GM23338 (cell line): ENCODE results near the gene TPX2. TPM values are rescaled to one million over a fixed set of nuclear protein-coding genes. Genes with fewer than 3 reads are reported as not detected.

Experiments used
- ATAC-seq: fragments of 200-7000 bp; cut with Tn5 transposase; 3 replicates; pipeline ENCODE4 v1.9.1; 2020
- DNase-seq: peaks from one replicate; pipeline ENCODE4 v3.0.0-alpha.2; 2015; ENCODE audit warnings: low spot score
- H2AFZ ChIP-seq: fragments of 200-600 bp; sonication (generic); 2 replicates; pipeline ENCODE4 v1.8.0; 2016; ENCODE audit warnings: antibody characterized with exemption, mild to moderate bottlenecking, moderate library complexity
- H3F3A ChIP-seq: fragments of 200-600 bp; sonication (generic); replicated peaks from 2 replicates; pipeline ENCODE4 v1.8.0; 2017; ENCODE audit warnings: antibody characterized with exemption, mixed run types, low read depth
- H3K27ac ChIP-seq: fragments of 200-600 bp; sonication (generic); 2 replicates; pipeline ENCODE4 v1.6.1; 2016; ENCODE audit warnings: low read depth
- H3K27me3 ChIP-seq: fragments of 200-600 bp; sonication (generic); 2 replicates; pipeline ENCODE4 v1.8.0; 2016; ENCODE audit warnings: mild to moderate bottlenecking, mixed run types, moderate library complexity; ENCODE audit not compliant: insufficient read depth
- H3K36me3 ChIP-seq: fragments of 200-600 bp; sonication (generic); 2 replicates; pipeline ENCODE4 v1.8.0; 2016; ENCODE audit warnings: mild to moderate bottlenecking; ENCODE audit not compliant: insufficient read depth
- H3K4me1 ChIP-seq: fragments of 200-600 bp; sonication (generic); 2 replicates; pipeline ENCODE4 v1.8.0; 2016; ENCODE audit warnings: mild to moderate bottlenecking, moderate library complexity; ENCODE audit not compliant: insufficient read depth
- H3K4me2 ChIP-seq: fragments of 200-600 bp; sonication (generic); 2 replicates; pipeline ENCODE4 v1.7.1; 2017; ENCODE audit warnings: mixed run types
- H3K4me3 ChIP-seq: fragments of 200-600 bp; sonication (generic); 2 replicates; pipeline ENCODE4 v1.6.1; 2016; ENCODE audit warnings: mixed run types
- H3K79me2 ChIP-seq: fragments of 200-600 bp; sonication (generic); replicated peaks from 2 replicates; pipeline ENCODE4 v1.8.0; 2017; ENCODE audit warnings: mild to moderate bottlenecking; ENCODE audit not compliant: insufficient read depth
- H3K9me2 ChIP-seq: fragments of 200-600 bp; sonication (generic); 2 replicates; pipeline ENCODE4 v1.8.0; 2017; ENCODE audit not compliant: insufficient read depth
- H4K20me1 ChIP-seq: fragments of 200-600 bp; sonication (generic); replicated peaks from 2 replicates; pipeline ENCODE4 v1.8.0; 2017; ENCODE audit warnings: mild to moderate bottlenecking; ENCODE audit not compliant: insufficient read depth
- H3K27ac Mint-ChIP-seq: 2 replicates; pipeline ENCODE4 v1.8.0; 2020; ENCODE audit warnings: inconsistent platforms, mild to moderate bottlenecking, moderate library complexity, mixed read lengths
- H3K27me3 Mint-ChIP-seq: 3 replicates; pipeline ENCODE4 v1.8.0; 2022; ENCODE audit warnings: low read depth, mild to moderate bottlenecking, moderate library complexity, mixed read lengths, inconsistent platforms; ENCODE audit not compliant: insufficient read depth, poor library complexity
- H3K36me3 Mint-ChIP-seq: 3 replicates; pipeline ENCODE4 v1.8.0; 2021; ENCODE audit warnings: low read depth, mild to moderate bottlenecking, inconsistent platforms, moderate library complexity, mixed read lengths
- H3K4me1 Mint-ChIP-seq: 3 replicates; pipeline ENCODE4 v1.8.0; 2020; ENCODE audit warnings: mild to moderate bottlenecking, inconsistent platforms, mixed read lengths
- H3K4me3 Mint-ChIP-seq: 3 replicates; pipeline ENCODE4 v1.8.0; 2021; ENCODE audit warnings: moderate library complexity, mild to moderate bottlenecking, inconsistent platforms, mixed read lengths
- H3K9me3 Mint-ChIP-seq: 3 replicates; pipeline ENCODE4 v1.8.0; 2020; ENCODE audit warnings: moderate library complexity, mild to moderate bottlenecking, inconsistent platforms, mixed read lengths
- CREB1 ChIP-seq: fragments of 250-450 bp; sonication (Bioruptor Pico); IDR thresholded peaks from 2 replicates; pipeline ENCODE4 v1.5.0; 2020; ENCODE audit warnings: low read depth, mild to moderate bottlenecking, moderate library complexity
- CTCF ChIP-seq, 2 experiments: fragments of 200-600 bp in 1 of 2; sonication (generic) in 1 of 2; conservative IDR thresholded peaks; 2 replicates each; pipeline versions ENCODE4 v1.5.1 to v1.6.1; 2016 to 2017; ENCODE audit warnings: antibody characterized with exemption in 2 of 2, low read depth in 2 of 2, mild to moderate bottlenecking in 2 of 2, moderate library complexity in 1 of 2
- EZH2 ChIP-seq: fragments of 200-600 bp; sonication (generic); IDR thresholded peaks from one replicate; pipeline ENCODE4 v1.8.0; 2017; ENCODE audit warnings: antibody characterized with exemption, mild to moderate bottlenecking, low read depth; ENCODE audit not compliant: unreplicated experiment
- EZH2phosphoT487 ChIP-seq: fragments of 200-600 bp; sonication (generic); IDR thresholded peaks from one replicate; pipeline ENCODE4 v1.8.1; 2018; ENCODE audit warnings: antibody characterized with exemption; ENCODE audit not compliant: unreplicated experiment
- JUNB ChIP-seq: IDR thresholded peaks from one replicate; pipeline ENCODE4 v1.6.1; 2016; ENCODE audit warnings: antibody characterized with exemption; ENCODE audit not compliant: unreplicated experiment
- NANOG ChIP-seq: IDR thresholded peaks from 2 replicates; pipeline ENCODE4 v1.6.1; 2016; ENCODE audit warnings: antibody characterized with exemption, borderline replicate concordance
- POLR2AphosphoS5 ChIP-seq: IDR thresholded peaks from 2 replicates; pipeline ENCODE4 v1.6.1; 2016; ENCODE audit warnings: antibody characterized with exemption, low read depth
- REST ChIP-seq: IDR thresholded peaks from one replicate; pipeline ENCODE4 v1.6.1; 2018; ENCODE audit warnings: antibody characterized with exemption; ENCODE audit not compliant: unreplicated experiment
- STAT1 ChIP-seq: IDR thresholded peaks from one replicate; pipeline ENCODE4 v1.6.1; 2016; ENCODE audit warnings: antibody characterized with exemption; ENCODE audit not compliant: unreplicated experiment
- ZNF114 ChIP-seq: fragments of 250-450 bp; sonication (Bioruptor Pico); IDR thresholded peaks from 2 replicates; pipeline ENCODE4 v1.5.0; 2020; ENCODE audit warnings: mild to moderate bottlenecking, moderate library complexity
- ZNF331 ChIP-seq: fragments of 250-450 bp; sonication (Bioruptor Pico); IDR thresholded peaks from 2 replicates; pipeline ENCODE4 v1.5.0; 2020; ENCODE audit warnings: low read depth, mild to moderate bottlenecking, moderate library complexity
- ZNF462 ChIP-seq: fragments of 250-450 bp; sonication (Bioruptor Pico); IDR thresholded peaks from 2 replicates; pipeline ENCODE4 v1.5.0; 2020; ENCODE audit warnings: mild to moderate bottlenecking, moderate library complexity
- polyA plus RNA-seq: library from polyadenylated mRNA; unstranded; fragments of >200 nt; fragmentation: Nextera tagmentation; extraction: Ambion mirVana; gene quantifications from 2 replicates; pipeline ENCODE4 v1.2.1, GENCODE V29; 2016
- total RNA-seq: library from RNA; depleted of rRNA; stranded (reverse); fragments of >200 nt; shearing (Covaris generic); gene quantifications from 2 replicates; pipeline ENCODE4 v1.2.3, GENCODE V29; 2014
- TF ChIP-seq, protein P1 (sequence below): IDR thresholded peaks from 2 replicates; pipeline ENCODE4 v1.6.1; 2016; ENCODE audit warnings: antibody characterized with exemption

The TPX2 gene
- total and polyA plus RNA-seq, 2 experiments from 2014 or later = 101 to 159 TPM

GRCh38 chr20:31705191-31705590, 33.9 kb upstream of the TPX2 start:
- no peak overlapping the region for H3K4me2 ChIP-seq
- H3K4me3 ChIP-seq = no peak overlapping the region
- no peak for TF ChIP-seq CREB1 (CRISPR knock-in tag)
- TF ChIP-seq REST = no peak
- TF ChIP-seq CTCF (conservative IDR thresholded peaks at IDR 0.05; ENCODE audit: low read depth in 2 of 2) = no peak
- TF ChIP-seq POLR2AphosphoS5 = no peak
- TF ChIP-seq ZNF462 = no peak
- TF ChIP-seq JUNB = no peak
- TF ChIP-seq NANOG = no peak
- no peak for TF ChIP-seq STAT1
- TF ChIP-seq, protein P1, sequence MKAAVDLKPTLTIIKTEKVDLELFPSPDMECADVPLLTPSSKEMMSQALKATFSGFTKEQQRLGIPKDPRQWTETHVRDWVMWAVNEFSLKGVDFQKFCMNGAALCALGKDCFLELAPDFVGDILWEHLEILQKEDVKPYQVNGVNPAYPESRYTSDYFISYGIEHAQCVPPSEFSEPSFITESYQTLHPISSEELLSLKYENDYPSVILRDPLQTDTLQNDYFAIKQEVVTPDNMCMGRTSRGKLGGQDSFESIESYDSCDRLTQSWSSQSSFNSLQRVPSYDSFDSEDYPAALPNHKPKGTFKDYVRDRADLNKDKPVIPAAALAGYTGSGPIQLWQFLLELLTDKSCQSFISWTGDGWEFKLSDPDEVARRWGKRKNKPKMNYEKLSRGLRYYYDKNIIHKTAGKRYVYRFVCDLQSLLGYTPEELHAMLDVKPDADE = no peak
- no peak for TF ChIP-seq EZH2
- TF ChIP-seq EZH2phosphoT487 = no peak
- TF ChIP-seq ZNF114 (CRISPR knock-in tag) = no peak
- no peak for TF ChIP-seq ZNF331 (CRISPR knock-in tag)
- H3K4me1 ChIP-seq = peaks cover 31% of the 10 kb centered on the region
- Mint-ChIP-seq H3K4me1 (peaks cover 31% of the 10 kb centered on the region), H3K9me3 (no peaks in the 10 kb centered on the region), H3K27ac (no peak overlapping the region), H3K36me3 (peaks cover 38% of the 10 kb centered on the region), H3K4me3 (no peak overlapping the region; the same call in 2 of the 3 replicates), H3K27me3 (peaks cover 7% of the 10 kb centered on the region)
- peaks cover 8% of the 10 kb centered on the region; the same call in 1 of the 2 replicates for H4K20me1 ChIP-seq
- peaks cover 4% of the 10 kb centered on the region; the same call in 1 of the 2 replicates for H3K36me3 ChIP-seq
- peak overlapping the region; percentile 48; the same call in 1 of the 2 replicates for H3K27ac ChIP-seq
- H3F3A ChIP-seq = peaks cover 17% of the 10 kb centered on the region; the same call in 1 of the 2 replicates
- DNase-seq (no peak), ATAC-seq (no peak)
- H3K27me3 ChIP-seq = no peaks in the 10 kb centered on the region
- H2AFZ ChIP-seq = no peak overlapping the region
- peaks cover 100% of the 10 kb centered on the region for H3K79me2 ChIP-seq
- H3K9me2 ChIP-seq = no peaks in the 10 kb centered on the region
